ENCODE measurements around the gene RAB13. TPM values are rescaled to one million over a fixed set of nuclear protein-coding genes. Genes with fewer than 3 reads are reported as not detected.

RAB13 gene
- total and polyA plus RNA-seq, 2 of the 4 experiments (the other 2 are of a cell fraction), result 42.3 to 249 TPM

DNA sequence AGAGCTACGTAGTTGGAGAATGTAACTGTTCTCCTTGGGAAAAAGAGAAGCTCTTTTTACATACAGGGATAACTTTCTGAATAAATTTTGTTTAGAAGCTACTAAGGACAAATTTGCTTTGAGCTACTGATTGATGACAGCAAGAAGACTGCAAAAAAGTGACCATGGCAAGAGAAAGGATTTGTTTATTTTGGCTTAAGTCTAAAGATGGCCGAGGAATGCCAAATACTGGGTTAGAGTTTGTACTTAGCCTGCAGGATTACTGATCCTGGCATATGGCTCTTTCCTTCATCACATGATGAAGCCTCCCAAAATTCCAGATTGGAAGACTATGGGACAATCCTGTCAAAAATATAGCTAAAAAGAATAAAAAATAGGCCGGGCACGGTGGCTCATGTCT, 33.1 kb upstream of the RAB13 start:
- ATAC-seq (ENCODE audit: low read depth), result no peak
- Histone ChIP-seq H2BK5ac (ENCODE audit: low read depth, low read length, poor library complexity, severe bottlenecking) (no peak overlapping the region), H3K27ac (ENCODE audit: insufficient read depth, low read length) (no peak overlapping the region), H2AFZ (replicated peaks; ENCODE audit: low read length, poor library complexity) (no peak overlapping the region), H2AK5ac (ENCODE audit: low read depth, low read length) (no peak overlapping the region), H4K8ac (ENCODE audit: low read depth in 2 of 2, low read length in 2 of 2) (no peak overlapping the region), H3K56ac (ENCODE audit: extremely low read depth, insufficient read depth, low read length) (no peak overlapping the region), H4K5ac (ENCODE audit: low read depth, low read length) (no peak overlapping the region), H3K36me3 (ENCODE audit: control insufficient read depth, insufficient read depth, low read length) (no peaks in the 10 kb centered on the region), H3K14ac (replicated peaks; ENCODE audit: low read depth, low read length) (no peak overlapping the region), H3K79me1 (ENCODE audit: low read depth in 1 of 2, low read length in 2 of 2) (no peaks in the 10 kb centered on the region), H3K4me2 (ENCODE audit: low read depth, low read length) (no peak overlapping the region), H3K23ac (ENCODE audit: low read depth, low read length) (no peak overlapping the region), H3K9ac (ENCODE audit: low read depth, low read length) (no peak overlapping the region), H4K91ac (ENCODE audit: insufficient read depth, low read depth, low read length) (no peak overlapping the region), H2BK20ac (ENCODE audit: low read depth, low read length) (no peak overlapping the region), H4K20me1 (ENCODE audit: insufficient read depth, low read length) (no peaks in the 10 kb centered on the region), H3K9me3 (ENCODE audit: control insufficient read depth, insufficient read depth, low read length) (no peaks in the 10 kb centered on the region), H2BK120ac (ENCODE audit: low read depth, low read length) (no peak overlapping the region), H2BK15ac (ENCODE audit: low read depth, low read length) (no peak overlapping the region), H3K27me3 (ENCODE audit: control insufficient read depth, insufficient read depth, low read length) (no peaks in the 10 kb centered on the region), H3K18ac (ENCODE audit: low read depth, low read length) (no peak overlapping the region), H3K4me1 (ENCODE audit: control insufficient read depth, insufficient read depth, low read length) (no peaks in the 10 kb centered on the region), H2AK9ac (replicated peaks; ENCODE audit: low read depth, low read length, poor library complexity) (no peak overlapping the region), H3K4me3 (ENCODE audit: insufficient read depth, low read depth, low read length) (no peak overlapping the region), H3K4ac (ENCODE audit: low read depth, low read length) (no peak overlapping the region), H3K9me1 (ENCODE audit: insufficient read depth, low read length) (no peaks in the 10 kb centered on the region)
- no peak for DNase-seq
- no TSS peak for BruUV-seq (replicated peaks)
- in situ Hi-C loops (cut with MboI; ENCODE audit: low sequenced_read_pairs) (loop anchor here (10.0 kb wide), 1 partner anchor 126 kb away; no protein-coding TSS in a partner anchor), dilution Hi-C loops (cut with HindIII; ENCODE audit: low sequenced_read_pairs, unreplicated experiment) (no loop called here), intact Hi-C loops (cut with micrococcal nuclease) (loop anchor here (5.0 kb wide), 1 partner anchor 118 kb away; no protein-coding TSS in a partner anchor)
- ChIA-PET CTCF (interaction anchor here (0.9 kb wide), 1 partner anchor 30 kb away, joined by 3 read pairs; no protein-coding TSS in a partner anchor), POLR2A (ENCODE audit: unreplicated experiment) (no interaction called here)
- TF ChIP-seq MAFK (IDR thresholded peaks at IDR 0.05; ENCODE audit: low read depth, low read length) (no peak), POLR2A (IDR thresholded peaks at IDR 0.05; ENCODE audit: low read depth, low read length) (no peak), BHLHE40 (IDR thresholded peaks at IDR 0.05; ENCODE audit: low read depth, low read length) (no peak), MXI1 (IDR thresholded peaks at IDR 0.05; ENCODE audit: borderline replicate concordance, low read depth, low read length) (no peak), NFE2L2 (IDR thresholded peaks at IDR 0.05; ENCODE audit: low read depth, low read length) (no peak), RFX5 (IDR thresholded peaks at IDR 0.05; ENCODE audit: low read depth, low read length) (no peak), MAZ (IDR thresholded peaks at IDR 0.05; ENCODE audit: borderline replicate concordance, low read depth, low read length) (no peak), RCOR1 (IDR thresholded peaks at IDR 0.05; ENCODE audit: insufficient replicate concordance, low read length) (no peak), SMC3 (IDR thresholded peaks at IDR 0.05; ENCODE audit: low read depth, low read length) (no peak), RAD21 (IDR thresholded peaks at IDR 0.05; ENCODE audit: low read length) (no peak), CHD1 (IDR thresholded peaks at IDR 0.05; ENCODE audit: low read depth, low read length) (no peak), CEBPB (IDR thresholded peaks at IDR 0.05; ENCODE audit: low read depth, low read length) (no peak), FOS (IDR thresholded peaks at IDR 0.05; ENCODE audit: low read depth, low read length) (no peak)
- TF ChIP-seq, protein P1, sequence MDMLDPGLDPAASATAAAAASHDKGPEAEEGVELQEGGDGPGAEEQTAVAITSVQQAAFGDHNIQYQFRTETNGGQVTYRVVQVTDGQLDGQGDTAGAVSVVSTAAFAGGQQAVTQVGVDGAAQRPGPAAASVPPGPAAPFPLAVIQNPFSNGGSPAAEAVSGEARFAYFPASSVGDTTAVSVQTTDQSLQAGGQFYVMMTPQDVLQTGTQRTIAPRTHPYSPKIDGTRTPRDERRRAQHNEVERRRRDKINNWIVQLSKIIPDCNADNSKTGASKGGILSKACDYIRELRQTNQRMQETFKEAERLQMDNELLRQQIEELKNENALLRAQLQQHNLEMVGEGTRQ (IDR thresholded peaks at IDR 0.05; ENCODE audit: low read depth, low read length), result no peak
- TF ChIP-seq, protein P2, sequence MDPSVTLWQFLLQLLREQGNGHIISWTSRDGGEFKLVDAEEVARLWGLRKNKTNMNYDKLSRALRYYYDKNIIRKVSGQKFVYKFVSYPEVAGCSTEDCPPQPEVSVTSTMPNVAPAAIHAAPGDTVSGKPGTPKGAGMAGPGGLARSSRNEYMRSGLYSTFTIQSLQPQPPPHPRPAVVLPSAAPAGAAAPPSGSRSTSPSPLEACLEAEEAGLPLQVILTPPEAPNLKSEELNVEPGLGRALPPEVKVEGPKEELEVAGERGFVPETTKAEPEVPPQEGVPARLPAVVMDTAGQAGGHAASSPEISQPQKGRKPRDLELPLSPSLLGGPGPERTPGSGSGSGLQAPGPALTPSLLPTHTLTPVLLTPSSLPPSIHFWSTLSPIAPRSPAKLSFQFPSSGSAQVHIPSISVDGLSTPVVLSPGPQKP (IDR thresholded peaks at IDR 0.05; ENCODE audit: borderline replicate concordance, low read depth, low read length), result no peak
- TF ChIP-seq, protein P3, sequence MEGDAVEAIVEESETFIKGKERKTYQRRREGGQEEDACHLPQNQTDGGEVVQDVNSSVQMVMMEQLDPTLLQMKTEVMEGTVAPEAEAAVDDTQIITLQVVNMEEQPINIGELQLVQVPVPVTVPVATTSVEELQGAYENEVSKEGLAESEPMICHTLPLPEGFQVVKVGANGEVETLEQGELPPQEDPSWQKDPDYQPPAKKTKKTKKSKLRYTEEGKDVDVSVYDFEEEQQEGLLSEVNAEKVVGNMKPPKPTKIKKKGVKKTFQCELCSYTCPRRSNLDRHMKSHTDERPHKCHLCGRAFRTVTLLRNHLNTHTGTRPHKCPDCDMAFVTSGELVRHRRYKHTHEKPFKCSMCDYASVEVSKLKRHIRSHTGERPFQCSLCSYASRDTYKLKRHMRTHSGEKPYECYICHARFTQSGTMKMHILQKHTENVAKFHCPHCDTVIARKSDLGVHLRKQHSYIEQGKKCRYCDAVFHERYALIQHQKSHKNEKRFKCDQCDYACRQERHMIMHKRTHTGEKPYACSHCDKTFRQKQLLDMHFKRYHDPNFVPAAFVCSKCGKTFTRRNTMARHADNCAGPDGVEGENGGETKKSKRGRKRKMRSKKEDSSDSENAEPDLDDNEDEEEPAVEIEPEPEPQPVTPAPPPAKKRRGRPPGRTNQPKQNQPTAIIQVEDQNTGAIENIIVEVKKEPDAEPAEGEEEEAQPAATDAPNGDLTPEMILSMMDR (conservative IDR thresholded peaks at IDR 0.05; ENCODE audit: low read depth, low read length), result no peak
- no CpG with 5 or more reads among the region's 4 CpGs for WGBS, 2 experiments (ENCODE audit: extremely low coverage in 2 of 2, insufficient read length in 1 of 2)
